ENCODE results near the gene PAQR3. TPM values are rescaled to one million over a fixed set of nuclear protein-coding genes. Genes with fewer than 3 reads are reported as not detected.

Gene PAQR3, protein sequence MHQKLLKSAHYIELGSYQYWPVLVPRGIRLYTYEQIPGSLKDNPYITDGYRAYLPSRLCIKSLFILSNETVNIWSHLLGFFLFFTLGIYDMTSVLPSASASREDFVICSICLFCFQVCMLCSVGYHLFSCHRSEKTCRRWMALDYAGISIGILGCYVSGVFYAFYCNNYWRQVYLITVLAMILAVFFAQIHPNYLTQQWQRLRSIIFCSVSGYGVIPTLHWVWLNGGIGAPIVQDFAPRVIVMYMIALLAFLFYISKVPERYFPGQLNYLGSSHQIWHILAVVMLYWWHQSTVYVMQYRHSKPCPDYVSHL
- total RNA-seq = 14.9 and 17.0 TPM in 2 replicates

DNA sequence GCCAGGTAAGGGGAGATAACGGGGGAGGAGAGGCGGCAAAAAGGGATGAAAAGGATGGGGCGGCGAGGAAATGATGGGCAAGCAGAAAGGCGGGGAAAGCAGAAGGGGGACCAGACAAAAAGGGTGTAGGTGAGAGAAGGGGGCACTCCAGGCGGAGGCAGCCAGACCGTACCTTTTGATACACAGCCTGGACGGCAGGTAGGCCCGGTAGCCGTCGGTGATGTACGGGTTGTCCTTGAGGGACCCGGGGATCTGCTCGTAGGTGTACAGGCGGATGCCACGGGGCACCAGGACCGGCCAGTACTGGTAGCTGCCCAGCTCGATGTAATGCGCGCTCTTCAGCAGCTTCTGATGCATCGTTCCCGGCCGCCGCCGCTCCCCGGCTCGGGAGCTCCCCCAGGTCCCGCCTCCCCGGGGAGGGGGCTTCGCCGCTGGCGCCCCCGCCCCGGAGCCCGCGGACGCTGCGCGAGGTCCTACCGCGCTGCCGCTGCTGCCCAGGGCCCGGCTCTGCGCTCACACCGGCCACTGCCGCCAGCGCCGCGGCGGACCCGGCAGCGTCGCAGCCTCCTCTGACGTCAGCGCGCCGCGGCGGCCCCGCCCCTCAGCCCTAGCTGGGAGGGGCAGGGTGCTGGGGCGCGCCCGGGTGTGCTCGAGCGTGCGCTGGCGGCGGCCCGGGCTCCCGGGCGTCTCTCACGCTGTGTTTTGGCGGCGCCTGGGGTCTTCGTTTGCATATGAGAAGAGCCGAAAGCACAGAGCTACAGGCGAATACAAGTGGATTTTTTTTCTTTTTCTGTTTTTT lies at the start of gene PAQR3:
TSS of gene PAQR3 (minus strand) at position 571 of the 799 bp plus-strand sequence. CDS start at position 357, 214 bp downstream.
- intact Hi-C loops (cut with micrococcal nuclease) = loop anchor here (1.0 to 10.0 kb wide), 11 partner anchors 163 to 1862 kb away; partner anchors contain the start of genes ANXA3, BMP2K, CCNG2 and CCNI

DNA sequence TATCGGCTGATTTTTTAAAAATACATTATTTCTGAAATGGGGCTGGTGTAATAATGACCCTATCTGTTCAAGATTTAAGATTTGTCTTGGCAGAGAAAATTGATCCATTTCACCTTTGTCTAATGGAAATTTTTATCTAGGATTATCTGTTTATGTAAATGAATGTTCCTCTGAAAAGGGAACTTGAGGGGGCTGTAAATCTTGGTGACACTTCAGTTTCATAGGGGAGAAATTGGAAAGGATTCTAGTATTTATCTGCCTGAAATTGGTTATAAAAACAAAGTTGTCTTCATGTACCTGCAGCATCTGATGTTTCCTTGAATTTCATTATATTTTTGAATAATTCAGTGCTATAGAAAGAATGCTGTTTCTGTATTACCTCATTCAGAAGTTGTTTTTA lies 48.4 kb upstream of the PAQR3 start:
- intact Hi-C loops (cut with micrococcal nuclease) = no loop called here

DNA sequence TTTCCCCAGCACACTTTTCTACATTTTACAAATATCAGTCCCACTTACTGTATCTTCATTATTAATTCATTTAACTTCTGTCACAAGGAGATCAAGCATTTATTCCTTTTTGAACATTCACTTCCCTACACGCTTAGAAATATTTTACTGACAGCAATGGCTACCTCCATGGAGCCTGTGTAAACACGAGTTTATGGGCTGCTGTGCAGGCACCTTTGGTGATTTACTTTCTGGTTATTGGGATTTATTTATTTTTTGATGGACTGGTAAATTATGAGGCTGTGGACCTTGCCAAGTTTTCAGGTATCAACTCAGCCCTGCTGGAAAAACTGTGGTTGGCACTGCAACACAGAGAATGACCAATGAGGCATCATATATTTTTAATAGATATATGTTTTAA lies 45.4 kb upstream of the PAQR3 start:
- intact Hi-C loops (cut with micrococcal nuclease) = no loop called here

DNA sequence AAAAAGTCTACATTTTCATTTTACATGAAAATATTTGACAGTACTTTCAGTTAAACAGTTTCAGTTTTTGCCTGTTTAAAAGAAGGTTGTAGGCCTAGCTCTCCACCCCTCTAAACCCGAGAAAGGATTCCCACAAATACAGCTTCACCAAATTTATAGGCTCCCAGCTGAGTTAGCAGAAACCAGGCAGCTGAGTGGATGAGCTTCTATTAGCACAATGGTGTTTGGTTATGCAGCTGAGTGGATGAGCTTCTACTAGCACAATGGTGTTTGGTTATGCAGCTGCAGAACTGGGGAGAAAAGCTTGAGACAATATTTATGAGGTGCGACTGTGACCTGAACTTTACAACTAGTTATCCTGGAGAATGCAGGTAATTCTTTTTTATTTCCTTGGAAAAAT lies 36.6 kb upstream of the PAQR3 start:
- intact Hi-C loops (cut with micrococcal nuclease) = no loop called here

DNA sequence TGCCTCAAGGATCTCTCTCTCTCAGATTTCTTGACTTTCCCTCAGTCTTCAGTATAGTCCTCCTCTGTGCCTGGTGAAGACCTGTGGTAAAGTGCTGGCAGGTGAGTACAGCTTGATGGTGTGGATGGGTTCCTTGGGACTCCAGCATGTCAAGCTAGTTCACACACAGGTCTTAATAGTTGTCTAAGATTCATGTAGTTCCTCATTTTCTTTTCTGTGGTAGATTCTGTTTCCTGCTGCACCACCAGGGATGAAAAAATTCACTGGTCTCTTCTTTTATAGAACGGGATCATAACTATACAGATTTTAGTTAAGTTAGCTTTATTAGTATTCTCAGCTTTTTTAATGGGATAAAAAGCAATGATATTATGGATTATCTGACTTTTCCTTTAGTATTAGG lies 32.5 kb upstream of the PAQR3 start:
- intact Hi-C loops (cut with micrococcal nuclease) = no loop called here

DNA sequence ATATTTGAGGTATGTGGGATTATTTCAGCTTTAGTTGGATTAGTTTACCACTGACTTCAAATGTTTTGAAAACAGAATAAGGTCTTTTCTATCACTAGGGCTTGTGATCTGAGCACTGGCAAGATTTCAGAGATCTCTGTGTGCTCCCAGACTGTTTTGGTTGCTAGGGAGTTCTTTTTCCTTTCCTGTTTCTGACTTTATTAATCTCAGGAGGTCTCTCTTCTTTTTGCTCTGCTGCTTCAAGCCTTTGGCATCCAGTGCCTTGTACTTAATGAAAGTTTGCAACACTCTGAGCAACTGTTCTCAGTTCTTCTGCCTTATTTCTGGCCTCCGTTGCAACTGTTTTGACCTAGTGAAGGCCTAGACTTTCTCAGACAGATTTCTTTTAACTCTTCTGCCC lies 32.1 kb upstream of the PAQR3 start:
- intact Hi-C loops (cut with micrococcal nuclease) = no loop called here

DNA sequence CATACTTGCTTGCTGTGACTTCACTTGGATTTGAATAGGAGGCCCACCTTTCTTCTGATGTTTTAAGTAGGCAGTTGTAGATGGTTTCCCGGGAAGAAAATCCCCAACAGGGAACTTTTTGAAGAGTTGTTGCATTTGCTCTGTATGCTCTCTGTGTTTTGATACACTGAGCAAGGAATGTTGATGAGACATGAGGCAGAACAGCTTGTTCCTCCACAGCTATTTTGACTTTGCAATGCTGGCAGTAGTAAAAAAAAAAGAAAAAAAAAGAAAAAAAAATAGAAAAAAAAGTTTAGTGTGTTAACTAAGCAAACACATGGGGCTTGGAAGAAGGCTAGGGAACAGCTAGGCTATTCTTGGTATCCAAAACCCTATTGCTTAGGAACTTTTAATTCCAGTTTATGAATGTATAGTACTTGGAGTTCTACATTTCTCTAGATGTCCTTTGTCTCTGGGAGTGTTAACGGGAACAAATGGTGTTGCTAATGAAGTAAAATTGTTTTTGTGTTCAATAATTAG lies 23.4 kb upstream of the PAQR3 start:
- intact Hi-C loops (cut with micrococcal nuclease) = no loop called here

DNA sequence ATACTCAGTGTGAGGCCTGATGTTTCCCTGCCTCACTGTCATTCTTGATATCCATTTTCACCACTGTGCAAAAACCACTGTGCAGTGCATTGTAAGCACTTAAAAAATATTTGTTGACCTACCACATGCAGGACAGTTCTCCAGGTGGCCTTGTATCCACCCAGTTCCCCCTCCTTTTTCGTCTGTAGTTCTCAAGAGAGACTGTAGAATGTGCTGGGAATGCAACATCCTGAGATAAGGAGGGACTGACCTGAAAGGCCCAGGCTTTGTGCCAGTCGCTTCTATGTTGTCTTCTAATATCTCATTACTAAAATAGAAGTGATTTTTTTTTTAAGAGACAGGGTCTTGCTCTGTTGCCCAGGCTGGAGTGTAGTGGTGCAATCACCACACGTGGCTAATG lies 21.7 kb upstream of the PAQR3 start:
- intact Hi-C loops (cut with micrococcal nuclease) = no loop called here

DNA sequence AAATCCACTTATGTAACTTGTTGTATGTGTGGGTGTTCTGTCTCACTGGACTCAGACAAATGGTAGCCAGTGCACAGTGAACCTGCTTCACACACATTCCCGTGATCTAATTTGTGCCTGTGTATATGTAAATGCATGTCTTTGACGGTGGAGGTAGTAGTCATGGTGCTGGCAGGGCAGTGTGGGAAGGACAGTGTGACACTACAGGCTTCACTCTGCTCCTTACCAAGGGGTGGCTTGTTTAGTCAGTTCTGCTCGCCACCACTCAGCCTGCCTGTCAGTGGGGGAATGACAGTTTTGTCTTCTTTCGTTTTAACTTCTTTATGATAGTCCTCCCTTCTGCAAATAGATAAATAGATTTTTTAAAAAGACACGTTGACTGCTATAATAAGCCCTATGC lies 17.7 kb upstream of the PAQR3 start:
- intact Hi-C loops (cut with micrococcal nuclease) = loop anchor here (10.0 kb wide), 2 partner anchors 958 to 1378 kb away; partner anchors contain the start of gene CFAP299

DNA sequence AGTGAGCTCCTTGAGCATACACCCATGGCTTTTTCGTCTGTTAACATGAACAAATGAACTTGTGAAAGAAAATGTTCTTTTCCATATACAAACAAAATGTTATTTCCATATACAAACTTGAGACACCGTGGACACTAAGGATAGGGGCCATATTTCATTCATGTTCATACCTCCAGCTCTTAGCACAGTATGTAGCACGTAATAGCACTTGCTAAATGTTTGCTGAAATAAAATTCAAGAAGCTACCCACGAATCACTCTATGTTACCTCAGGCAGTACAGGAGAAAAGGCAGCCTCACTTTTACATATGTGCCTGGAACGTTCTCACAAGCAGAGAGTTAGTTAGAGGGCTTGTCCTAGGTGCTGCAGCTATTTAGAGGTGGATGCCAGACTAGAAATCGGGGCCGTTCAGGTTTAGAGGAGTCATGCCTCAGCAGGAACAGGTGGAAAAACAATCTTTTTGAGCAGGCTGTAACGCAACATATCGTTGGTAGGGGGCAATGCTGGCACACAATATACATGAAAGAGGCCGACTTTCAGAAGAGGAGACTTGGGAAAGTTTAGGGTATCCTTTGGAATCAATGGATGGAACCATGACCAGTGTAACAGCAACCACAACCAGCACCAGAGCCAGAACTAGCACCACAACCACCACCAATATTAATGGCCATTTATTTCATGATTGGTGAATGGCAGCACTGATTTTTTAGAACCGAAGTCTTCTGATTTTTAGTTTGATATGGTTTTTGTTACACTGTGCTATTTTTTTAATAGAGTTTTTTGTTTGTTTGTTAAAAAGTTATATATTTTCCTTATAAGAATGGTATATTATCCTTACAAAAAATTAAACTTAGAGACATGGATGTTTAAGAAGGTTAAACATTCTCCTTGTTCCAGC lies 14.8 kb upstream of the PAQR3 start:
- intact Hi-C loops (cut with micrococcal nuclease) = loop anchor here (5.0 to 10.0 kb wide), 3 partner anchors 961 to 1408 kb away; partner anchors contain the start of gene CFAP299

DNA sequence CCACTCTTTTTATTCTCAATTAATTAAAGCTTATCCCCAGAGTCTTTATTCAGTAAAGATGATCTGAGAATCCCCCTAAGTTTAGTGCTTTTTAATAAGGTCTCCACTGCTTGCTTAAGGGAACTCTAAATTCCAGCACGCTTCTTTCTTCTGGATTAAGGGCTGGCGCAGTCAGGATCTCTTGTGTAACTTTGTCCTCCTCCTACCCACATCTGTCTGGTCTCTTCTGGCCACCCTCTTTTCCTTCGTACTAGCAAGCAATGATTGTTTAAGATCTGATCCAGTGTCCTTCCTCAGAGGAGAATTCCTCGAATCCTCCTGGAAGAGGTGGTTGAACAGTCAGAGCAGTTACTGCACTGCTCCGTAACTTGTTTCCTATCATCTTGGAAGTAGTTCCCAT lies 14.0 kb upstream of the PAQR3 start:
- intact Hi-C loops (cut with micrococcal nuclease) = loop anchor here (5.0 to 10.0 kb wide), 3 partner anchors 962 to 1409 kb away; partner anchors contain the start of gene CFAP299

DNA sequence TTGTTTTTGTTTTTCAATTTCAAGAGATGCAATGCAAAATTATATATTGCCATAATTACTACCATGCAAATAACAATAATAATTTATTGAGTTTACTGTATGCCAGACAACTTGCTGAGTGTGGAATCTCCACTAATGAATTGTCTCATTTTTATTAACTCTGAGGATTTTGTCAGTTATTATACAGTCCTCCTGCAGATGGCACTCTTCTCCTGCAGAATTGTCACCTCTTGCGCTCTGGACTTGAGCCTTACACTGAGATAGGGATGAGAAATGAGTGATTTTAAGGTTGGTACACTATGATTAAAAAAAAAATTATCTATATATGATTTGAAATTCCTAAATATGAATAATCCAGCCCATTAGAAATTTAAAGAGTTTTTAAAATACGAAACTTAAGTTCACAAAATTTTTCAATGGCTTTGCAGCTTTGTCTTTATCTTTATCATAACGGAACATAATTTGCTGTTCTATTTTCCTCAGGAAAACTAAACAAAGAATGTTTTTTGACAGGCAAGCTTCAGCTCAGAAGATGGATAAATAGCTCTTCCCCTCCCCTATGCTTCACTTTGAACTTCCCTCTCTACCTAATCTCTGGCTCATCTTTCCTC lies 12.7 kb upstream of the PAQR3 start:
- intact Hi-C loops (cut with micrococcal nuclease) = loop anchor here (1.0 to 10.0 kb wide), 5 partner anchors 624 to 1410 kb away; partner anchors contain the start of gene CFAP299

DNA sequence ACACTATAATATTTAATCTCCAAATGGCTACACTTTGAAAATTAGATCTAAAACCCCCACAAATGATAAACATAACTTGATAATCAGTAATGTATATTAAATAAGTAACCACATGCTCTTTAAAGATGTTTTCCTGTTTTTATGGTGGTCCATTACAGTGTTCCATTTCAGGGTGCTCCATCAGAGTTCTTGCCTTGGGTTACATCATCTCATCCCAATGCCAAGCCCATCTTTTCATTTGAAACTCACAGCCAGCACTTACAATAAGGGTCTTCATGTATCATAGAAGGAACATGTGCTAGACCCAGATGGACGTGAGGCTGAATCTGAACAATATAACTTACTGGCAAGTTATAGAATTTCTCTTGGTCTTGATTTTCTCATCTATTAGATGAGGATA lies 10.5 kb upstream of the PAQR3 start:
- intact Hi-C loops (cut with micrococcal nuclease) = loop anchor here (5.0 to 10.0 kb wide), 3 partner anchors 965 to 1413 kb away; partner anchors contain the start of gene CFAP299

DNA sequence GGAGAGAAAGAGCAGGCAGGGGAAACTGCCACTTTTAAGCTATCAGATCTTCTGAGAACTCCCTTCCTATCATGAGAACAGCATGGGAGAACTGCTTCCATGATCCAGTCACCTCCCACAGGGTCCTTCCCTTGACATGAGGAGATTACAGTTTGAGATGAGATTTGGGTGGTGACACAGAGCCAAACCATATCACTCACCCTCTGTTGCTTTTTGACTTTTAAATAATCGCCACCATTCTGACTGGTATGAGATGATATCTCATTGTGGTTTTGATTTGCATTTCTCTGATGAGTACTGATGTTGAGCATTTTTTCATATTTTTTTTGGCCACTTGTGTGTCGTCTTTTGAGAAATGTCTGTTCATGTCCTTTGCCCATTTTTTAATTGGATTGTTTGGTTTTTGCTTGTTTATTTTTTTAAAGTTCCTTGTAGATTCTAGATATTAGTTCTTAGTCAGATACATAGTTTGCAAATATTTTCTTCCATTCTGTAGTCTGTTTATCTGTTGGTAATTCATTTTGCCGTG lies 6.5 kb upstream of the PAQR3 start:
- intact Hi-C loops (cut with micrococcal nuclease) = no loop called here

DNA sequence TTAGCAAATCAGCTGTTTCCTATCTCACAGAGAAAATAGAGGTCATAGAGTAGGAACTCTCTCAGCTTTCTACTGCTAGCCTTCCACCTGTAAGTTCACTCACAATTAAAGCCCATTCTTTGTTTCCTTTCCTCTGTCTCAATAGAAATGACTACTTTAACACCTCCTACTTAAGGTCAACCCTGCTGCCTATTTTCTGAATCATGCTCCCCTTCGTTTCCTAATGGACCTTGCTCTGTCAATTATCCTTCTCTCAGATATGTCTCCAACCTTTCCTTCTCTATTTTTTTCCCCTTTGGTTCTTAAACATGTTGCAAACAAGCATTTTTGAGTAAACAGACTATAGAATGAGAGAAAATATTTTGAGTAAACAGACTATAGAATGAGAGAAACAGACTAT lies 5.1 kb upstream of the PAQR3 start:
- intact Hi-C loops (cut with micrococcal nuclease) = no loop called here

DNA sequence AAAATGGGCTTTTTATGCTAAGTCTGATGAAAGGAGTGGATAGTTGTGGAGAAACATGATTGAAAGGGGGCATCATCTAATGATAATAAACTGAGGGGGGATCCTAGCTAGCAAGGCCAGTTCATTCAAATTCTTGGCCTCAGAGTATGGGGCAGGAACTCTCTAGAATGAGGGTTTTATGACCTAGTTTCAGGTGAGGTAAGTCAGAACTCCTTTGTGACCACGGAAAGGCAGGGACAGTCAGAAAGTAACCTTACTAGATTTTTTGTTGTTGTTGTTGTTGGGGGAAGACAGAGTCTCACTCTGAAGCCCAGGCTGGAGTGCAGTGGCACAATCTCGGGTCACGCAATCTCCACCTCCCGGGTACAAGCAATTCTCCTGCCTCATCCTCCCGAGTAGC lies 1.5 kb upstream of the PAQR3 start:
- intact Hi-C loops (cut with micrococcal nuclease) = no loop called here

DNA sequence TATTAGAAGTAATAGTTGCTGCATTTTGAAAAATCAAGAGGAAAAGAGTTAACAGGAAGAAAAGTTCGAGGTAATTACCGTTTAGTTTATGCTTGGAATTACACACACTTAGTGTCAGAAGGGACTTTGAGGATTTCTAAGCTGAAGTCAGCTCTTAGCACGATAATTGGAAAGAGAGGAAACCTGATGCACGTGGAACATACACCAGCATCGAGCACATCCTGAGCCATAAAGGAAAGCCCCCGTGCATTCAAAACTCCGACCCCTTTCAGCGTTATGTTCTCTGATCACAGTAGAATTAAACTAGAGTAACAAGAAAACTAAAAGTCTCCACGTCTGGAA lies 400 bp upstream of the PAQR3 start:
- intact Hi-C loops (cut with micrococcal nuclease) = loop anchor here (1.0 to 10.0 kb wide), 11 partner anchors 163 to 1862 kb away; partner anchors contain the start of genes ANXA3, BMP2K, CCNG2 and CCNI

DNA sequence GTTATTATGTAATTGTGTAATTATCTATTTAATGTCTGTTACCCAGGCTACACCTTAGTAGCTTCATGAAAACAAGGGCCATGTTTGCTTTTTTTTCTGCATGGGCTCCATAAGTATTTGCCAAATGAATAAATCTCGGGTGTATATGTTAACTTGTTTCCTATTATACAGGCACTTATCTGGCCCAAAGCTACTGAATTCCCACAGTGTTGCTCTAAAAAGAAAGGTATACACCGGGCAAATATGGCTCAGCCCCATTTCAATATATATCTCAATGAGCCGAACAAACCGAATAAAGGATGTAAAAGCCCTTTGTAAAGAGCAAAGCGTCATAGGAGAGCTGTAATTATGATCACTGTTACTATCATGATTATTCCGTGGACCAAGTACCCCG lies 767 bp downstream of the PAQR3 start:
- intact Hi-C loops (cut with micrococcal nuclease) = loop anchor here (2.0 to 10.0 kb wide), 8 partner anchors 281 to 1861 kb away; partner anchors contain the start of genes ANXA3, CCNG2, CCNI and FRAS1

DNA sequence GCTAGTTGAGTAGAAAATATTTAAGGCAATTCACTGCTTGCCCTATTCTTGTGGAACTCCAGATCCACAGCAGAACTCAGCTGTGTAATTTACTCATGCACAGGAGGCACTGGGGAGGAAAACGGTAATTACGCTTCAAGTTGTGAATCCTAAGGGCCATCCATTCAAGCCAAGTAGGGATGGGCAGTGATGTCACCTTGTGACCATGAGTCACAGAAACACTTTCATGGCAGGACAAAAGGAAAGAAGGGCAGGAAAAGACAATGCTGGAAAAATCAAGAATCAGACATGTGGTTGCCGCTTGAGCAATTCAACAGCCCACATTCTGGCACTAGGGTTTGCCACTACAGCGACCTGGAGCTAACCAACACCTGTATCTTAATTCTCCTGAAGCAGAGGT lies 1.4 kb downstream of the PAQR3 start:
- intact Hi-C loops (cut with micrococcal nuclease) = loop anchor here (2.0 to 10.0 kb wide), 8 partner anchors 281 to 1861 kb away; partner anchors contain the start of genes ANXA3, CCNG2, CCNI and FRAS1

DNA sequence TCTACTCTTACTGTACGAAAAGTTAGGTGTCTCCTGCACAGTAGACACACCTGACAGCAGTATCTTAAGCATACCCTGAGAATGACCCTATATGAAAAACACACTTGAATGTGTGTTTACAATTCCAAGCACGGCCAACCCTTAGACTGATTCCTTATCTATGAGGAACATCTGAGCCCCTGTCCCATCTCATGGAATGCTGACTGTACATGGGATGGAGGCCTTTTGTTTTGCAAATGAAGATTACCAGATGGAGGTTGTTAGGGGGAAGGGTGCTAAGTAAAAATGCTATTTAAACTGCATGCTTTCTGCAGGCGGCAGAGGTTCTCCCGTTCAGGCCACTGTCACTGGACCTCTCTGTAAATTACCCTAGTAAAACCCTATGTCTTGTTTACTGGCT lies 2.2 kb downstream of the PAQR3 start:
- intact Hi-C loops (cut with micrococcal nuclease) = loop anchor here (5.0 to 10.0 kb wide), 4 partner anchors 280 to 1860 kb away; partner anchors contain the start of genes CCNI and FRAS1

All from T-helper 1 cell treated with Interleukin-12 subunit alpha and Interleukin-12 subunit beta and Interleukin-4 antibody, amounts not matched to agents 30 ng/mL and 1 ng/mL, for 36 hours (primary cell).